ENCODE measurements around the gene SYT1.

Gene SYT1

DNA sequence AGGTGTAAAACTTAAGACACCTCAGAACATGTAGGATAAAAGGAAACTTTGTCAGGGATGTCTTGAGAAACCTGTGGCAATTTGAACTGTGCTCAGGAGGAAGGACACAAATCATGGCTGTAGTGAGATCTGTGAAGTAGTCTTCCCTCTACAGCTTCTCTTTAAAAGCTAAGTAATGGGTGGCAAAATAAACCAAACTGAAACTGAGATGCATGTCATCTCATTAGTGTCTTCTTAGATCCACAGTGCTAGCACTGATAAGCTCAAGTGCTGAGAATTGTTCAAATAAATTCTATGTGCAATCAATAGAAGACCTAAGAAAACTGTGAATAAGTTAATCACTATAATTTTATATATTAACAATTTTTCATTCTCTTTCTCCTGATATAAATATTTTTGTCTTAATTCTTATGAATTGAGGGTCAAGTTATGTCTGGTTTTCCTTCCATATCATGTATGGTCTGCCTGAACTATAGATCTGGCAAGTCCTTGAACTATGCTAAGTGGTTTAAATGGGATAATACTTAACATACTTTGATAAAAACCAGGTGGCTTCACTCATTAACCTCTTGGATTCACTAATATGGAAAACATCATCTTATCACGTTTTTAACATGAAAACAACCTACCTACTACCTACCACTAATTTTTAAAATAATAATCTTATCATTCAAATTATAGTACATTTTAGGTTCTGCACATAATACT, 27.2 kb downstream of the SYT1 start:
- no peak for DNase-seq (ENCODE audit: low spot score)

DNA sequence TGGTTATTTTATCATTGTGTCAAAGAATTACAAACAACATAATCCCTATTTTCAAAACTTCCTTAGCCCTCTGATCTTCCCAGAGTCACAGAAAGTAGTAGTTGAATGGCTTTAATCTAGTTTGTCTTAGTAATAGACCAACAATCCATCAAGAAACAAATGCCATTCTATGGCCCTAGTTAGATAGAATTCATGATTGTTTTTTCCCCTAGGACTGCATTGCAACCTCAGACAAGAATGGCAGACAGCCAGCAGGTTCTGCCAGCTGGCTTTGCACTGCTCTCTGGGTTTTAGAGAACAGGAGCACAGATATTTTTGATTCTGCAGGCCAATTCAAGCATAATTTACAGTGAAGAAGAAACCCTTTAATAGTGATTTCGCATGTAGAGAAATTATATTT, 33.8 kb downstream of the SYT1 start:
- peak; percentile 6 for DNase-seq (ENCODE audit: low spot score)

DNA sequence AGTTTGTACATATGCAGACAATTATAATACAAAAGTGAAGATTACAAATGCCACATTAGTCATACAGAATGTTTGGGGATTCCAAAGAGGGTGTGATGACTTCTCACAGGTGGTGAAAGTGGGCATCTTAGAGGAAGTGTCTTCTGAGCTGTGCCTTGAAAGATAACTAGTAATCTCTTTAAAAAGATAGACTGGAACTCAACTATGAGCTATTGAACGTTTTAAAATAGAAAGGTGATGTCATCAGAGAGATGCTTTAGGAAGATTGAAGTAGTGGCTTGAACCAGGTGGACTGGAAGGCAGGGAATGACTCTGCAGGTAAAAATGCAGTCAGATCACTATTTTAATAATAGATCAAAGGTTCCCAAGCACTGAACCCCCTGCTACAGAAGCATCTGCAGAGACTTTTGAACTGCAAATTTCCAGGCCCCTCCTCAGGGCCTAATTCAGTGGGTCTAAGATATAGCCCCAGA, 50.3 kb downstream of the SYT1 start:
- no peak for DNase-seq (ENCODE audit: low spot score)

DNA sequence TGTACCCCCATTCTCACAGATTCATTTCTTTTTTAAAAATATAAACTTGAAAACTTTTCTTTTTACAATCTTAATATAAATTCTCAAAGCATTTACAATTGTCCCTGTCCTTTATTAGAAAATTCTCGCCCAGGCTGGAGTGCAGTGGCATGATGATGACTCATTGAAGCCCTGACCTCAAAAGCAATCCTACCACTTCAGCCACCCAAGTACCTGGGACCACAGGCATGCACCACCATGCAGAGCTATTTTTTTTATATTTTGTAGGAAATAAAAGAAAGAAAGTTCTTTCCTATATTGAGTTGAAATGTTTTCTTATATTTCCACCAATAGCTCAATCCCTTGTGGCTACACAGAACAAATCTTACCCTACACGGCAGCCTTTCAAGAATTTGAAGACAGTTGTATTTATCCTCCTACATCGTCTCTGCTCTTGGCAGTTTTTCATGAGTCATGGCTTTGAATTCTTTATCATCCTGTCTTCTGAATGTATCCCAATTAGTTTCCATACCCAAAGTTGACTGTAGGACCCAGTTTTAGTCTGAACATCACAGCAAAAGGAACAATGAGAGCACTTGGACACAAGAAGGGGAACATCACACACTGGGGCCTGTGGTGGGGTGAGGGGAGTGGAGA, 52.4 kb downstream of the SYT1 start:
- no peak for DNase-seq (ENCODE audit: low spot score)

DNA sequence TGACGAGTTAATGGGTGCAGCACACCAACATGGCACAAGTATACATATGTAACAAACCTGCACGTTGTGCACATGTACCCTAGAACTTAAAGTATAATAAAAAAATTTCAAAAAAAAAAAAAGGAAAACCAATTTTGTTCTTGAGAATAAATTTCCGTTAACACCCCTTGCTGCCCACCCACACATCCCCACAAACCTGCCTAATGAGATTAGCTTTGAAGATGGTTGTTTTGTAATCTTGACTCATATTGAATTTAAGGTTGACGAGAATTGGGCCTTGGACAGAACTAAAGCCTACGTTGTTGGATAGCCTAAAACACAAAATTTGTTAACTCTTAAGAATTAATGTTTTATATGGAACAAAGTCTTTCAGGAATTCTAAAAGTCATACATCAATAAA, 52.9 kb downstream of the SYT1 start:
- DNase-seq (ENCODE audit: low spot score) = no peak

DNA sequence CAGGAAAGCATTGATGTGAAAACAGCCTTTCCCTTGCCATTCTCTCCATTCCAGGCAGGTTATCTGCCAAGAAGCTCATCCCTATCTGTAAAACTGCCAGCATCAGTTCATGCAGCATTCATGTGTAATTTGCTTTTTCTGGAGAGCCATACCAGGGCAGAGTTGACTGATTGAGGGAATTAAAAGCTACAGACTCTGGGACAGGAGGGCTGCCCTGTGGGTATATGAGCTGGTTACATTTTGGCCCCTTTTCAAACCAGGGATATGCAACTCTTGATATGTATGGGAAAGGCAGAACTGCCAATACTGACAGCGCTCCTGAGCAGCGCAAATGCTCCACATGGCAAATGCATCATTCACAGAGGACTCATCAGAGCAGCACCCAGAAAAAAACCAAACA, 53.7 kb downstream of the SYT1 start:
- no peak for DNase-seq (ENCODE audit: low spot score)

DNA sequence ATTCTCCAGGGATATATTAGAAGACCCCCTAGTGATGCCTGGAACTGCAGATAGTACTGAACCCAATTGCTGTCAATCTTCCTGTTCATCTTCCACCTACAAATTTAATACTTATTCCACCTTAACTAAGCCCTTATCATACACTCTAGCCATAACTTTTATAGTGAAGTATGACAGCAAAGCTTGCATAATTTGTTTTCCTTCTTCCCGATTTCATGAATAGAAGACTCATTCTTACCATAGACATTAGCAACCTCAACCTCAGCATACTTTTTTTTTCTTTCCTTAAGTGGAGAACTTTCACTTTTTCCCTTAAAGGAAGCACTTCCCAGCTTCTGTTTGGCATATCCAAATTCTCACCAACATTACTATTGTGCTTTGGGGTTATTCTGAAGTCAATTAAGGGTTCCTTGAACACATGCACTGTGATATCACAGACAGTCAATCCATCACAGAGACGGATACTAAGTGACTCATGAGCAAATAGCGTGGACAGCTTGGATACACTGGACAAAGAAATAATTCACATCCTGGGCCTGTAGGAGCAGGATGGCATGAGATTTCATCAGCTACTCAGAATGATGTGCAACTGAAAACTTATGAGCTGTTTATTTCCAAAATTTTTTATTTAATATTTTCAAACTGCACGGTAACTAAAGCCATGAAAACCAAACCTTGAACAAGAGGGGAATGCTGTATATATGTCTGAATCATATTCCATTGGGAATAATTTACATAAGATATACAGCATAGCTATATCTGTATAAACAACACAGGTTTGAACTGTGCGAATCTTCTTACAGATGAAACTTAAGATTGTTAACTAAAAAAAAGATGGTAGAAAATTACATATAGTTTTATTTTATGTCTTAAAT, 63.9 kb downstream of the SYT1 start:
- DNase-seq (ENCODE audit: low spot score) = no peak

DNA sequence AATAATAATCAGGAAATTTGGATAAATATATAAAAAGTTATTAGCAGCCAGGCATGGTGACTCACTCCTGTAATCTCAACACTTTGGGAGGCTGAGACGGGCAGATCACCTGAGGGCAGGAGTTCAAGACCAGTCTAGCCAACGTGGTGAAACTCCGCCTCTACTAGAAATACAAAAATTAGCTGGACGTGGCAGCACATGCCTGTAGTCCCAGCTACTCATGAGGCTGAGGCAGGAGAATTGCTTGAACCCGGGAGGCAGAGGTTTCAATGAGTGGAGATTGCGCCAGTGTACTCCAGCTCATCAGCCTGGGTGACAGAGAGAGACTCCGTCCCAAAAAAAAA, 64.5 kb downstream of the SYT1 start:
- DNase-seq (ENCODE audit: low spot score) = no peak

DNA sequence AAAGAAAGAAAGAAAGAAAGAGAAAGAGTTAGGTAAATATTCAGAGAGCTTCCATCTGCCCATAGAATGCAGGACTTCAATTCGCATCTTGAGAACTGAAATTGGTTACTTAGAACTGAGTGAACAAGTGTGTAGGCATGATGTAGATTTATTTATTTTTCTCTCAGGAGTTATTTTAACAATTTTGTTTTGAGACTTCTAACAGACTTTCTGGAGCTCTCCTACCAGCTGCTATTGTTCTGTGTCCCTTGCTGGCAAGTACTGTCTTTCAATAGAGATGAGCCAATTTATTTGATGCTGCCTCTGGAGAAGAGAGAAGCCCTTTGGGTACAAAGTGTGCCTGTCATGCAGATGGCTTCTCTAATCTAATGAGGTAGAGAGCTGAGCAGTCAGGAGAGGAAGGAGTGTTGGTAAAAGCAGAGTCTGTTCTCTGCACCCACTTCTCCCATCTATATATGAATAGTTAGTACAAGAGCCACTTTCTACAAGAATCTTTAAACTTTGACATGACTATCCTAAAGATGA, 67.0 kb downstream of the SYT1 start:
- DNase-seq (ENCODE audit: low spot score) = no peak

DNA sequence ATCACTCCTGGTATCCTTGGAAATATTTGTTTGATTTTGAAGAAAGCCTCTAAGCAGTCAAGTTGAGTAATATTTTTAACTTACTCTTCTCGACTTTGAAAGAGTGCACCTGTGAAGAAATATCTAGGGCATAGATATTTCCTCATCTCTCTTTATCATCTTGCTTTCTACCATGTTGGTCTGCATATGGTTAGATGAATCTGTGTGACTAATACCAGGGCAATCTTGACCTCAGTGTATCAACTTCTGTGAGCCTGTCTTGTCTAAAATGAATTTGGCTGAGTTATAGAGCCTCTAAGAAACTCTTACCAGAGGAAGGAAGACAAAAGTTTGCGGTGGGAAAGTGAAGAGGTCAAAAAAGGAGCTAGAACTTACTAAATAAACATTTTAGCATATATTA, 68.4 kb downstream of the SYT1 start:
- DNase-seq (ENCODE audit: low spot score) = no peak

DNA sequence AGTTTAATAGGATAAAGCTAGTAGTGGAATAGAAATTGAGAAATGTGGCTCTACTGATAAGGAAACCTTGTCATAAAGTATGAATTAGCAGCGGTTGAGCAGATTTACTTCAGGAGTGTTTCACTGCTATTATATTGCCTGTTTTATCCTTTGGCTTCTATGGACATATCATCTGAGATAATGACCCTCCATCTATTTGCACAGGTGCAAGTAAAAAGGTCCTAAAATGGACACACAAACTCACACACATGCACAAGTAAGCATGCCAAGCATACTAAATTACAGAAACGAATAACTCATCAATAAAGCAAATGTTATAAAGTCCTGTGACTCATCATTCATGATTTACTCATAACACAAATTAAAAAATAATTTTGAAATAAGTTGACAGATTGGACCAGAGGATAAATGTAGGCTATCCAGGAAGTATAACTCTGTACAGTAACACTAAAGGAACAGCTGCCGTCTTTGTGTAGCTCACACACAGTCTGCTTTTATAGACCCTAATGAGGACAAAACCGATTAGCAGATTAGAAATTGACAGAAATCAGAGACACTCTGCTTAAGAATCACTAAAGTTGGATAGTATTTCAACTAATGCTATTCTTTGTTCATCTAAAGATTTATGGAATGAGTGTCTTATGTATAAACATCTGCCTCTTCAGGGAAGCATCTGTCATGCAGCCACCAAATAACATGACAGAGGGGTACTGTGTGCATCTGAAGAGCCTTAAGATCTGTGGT, 73.9 kb downstream of the SYT1 start:
- no peak for DNase-seq (ENCODE audit: low spot score)

DNA sequence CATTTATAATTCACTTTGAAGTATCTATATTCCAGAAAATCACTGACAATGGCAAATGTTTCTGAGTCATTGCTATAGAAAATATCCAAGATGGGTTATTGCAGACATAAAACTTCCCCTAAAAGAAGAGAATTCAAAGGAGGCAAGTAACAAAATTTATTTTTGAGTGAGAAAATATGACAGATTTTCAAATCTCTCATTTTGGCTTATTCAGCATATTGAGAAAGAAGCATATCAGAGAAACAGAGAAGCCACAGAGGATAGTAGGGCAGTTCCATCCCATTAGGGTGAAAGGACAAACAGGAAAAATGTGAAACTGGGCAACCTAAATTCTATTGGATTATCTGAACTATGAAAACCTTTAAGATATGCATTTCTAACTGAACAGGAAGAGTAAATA, 85.0 kb downstream of the SYT1 start:
- no peak for DNase-seq (ENCODE audit: low spot score)

DNA sequence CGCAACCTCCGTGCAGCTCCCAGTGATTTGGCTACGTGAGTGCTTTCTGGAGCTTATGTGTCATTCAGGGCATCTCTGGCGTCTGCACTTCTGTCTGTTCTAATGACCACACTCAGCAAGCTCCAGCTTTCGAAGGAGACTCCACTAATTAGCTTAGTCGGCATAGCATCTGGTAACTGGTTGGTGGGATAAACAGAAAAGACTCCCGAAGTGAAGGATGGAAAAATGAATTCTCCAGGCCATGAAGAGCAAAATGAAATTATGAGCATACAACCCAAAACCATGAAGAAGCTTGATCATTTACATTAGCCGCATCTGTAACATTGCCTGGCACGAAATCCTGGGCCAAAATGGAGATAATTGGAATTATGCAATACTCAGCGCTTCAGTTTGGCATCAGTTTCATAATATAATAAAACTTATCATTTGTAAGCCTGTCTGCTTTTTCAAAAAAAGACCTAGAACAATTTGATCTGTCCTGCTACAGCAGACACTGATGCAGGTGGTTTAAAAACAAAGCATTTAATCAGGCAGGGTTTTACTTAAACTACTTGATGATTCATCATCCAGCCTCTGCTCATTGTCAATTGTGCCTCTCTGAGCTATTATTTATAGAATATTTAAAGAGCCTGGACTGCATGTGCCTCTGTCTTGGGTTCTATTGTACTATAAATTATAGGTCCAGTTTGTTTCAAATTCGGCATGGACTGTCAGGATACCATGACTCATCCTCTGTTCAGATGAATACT, 87.4 kb downstream of the SYT1 start:
- DNase-seq (ENCODE audit: low spot score) = no peak

DNA sequence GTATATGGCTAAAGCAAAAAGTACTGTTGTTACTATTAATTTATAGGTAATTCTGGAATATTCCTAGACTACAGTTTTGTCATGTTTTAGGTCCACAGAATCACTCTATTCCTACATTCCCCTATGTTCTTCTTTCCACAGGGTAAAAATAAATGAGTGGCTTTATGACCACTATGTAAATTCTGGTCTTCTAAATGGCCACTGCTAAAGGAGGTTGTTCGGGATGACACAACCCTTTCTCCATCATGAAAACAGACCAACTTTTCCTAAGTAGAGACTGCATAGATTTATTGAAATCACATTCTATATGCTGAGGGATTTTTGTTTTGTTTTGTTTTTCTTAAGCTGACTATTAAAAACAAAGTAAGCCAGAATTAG, 88.0 kb downstream of the SYT1 start:
- DNase-seq (ENCODE audit: low spot score) = no peak

DNA sequence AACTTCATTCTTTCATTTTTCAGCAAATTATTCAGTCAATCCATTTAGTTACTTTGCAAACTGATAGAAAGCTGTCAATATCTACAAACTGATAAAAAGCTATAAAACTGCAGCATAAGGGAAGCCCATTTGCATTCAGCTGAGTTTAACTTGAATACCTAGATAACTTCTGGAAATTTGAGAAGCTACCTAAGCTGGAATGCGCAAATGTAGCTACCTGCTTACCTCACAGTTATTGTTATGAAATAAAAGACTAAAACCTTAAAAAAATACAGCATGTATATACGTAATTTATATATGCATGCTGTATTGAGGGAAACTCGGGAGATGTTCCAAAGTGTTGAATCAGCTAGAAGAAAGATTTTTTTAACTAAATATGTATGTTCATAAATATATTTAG, 94.4 kb downstream of the SYT1 start:
- no peak for DNase-seq (ENCODE audit: low spot score)

DNA sequence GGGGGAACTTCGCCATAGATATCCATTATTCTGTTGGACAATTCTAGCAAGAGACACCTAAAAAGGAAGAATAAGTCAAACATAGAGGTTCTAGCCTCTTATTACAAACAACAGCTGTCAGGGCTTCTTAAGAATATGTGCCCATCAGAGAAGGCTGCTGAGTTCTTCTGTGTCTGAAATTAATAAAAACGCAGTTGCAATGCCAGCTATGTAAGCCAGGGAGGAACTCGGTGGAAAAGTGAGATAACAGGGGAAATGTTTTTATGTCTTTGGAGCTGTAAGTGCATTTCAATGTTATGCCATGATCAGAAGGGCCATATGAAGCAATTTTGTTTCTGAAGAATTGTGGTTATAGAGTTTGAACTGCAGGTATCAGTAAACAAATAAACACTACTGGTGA, 95.0 kb downstream of the SYT1 start:
- DNase-seq (ENCODE audit: low spot score) = no peak

DNA sequence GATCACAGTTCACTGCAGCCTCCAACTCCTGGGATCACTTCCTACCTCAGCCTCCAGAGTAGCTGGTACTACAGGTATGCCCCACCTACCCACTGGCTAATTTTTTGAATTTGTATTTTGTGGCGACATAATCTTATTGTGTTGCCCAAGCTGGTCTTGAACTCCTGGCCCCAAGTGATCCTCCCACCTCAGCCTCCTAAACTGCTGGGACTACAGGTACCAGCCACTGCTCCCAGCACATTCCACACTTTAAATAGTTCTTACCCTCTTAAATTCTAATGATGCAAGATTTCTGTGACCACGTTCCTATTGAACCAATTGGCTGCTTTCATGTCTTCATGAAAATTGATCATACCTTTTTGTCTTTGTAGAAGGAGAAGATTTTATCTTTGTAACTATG, 96.6 kb downstream of the SYT1 start:
- no peak for DNase-seq (ENCODE audit: low spot score)

DNA sequence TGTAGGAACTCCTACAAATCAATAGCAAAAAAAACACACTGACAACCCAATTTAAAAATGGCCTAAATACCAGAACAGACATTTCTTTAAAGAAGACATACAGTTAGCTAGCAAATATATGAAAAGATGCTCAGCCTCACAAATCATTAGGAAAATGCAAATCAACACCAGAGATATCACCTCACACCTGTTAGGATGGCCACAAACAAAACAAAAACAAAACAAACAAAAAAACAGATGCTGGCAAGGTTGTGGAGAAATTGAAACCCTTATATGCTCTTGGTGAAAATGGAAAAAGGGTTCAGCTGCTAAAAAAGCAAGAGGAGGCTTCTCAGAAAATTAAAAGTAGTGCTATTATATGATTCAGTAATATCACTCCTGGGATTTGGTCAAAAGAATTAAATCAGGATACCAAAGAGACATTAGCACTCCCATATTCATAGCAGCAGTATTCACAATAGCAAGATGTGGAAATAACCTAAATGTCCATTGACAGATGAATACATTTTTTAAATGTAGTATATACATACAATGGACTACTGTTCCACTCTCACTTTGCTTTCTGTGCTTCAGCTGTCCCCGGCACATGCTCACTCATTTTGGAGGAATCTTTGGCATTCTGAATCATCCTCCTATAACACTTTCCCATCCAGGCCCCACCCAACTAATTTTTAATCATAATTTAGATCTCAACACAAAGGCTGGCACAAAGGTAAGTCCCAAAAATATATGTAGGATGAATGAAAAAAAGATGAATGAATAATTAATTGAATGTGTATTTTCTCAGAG, 99.1 kb downstream of the SYT1 start:
- no peak for DNase-seq (ENCODE audit: low spot score)

DNA sequence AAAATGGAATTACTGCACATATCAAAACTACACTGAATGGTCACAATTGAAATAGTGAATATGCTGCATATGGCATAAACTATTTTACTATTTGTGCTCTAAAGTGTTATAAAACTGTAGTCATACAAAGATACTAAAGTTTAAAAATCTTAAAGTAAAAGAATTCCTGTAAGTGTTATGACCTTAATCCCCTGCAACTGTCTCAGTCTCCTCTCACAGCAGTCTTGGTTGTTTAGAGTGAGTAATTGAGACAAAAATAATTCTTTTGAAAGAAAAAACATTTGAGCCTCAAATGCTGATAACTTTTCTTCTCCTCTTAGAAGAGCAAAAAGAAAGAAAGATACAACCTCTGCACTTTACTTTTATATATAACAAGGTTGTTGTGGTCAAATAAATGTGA, 99.9 kb downstream of the SYT1 start:
- DNase-seq (ENCODE audit: low spot score) = no peak

DNA sequence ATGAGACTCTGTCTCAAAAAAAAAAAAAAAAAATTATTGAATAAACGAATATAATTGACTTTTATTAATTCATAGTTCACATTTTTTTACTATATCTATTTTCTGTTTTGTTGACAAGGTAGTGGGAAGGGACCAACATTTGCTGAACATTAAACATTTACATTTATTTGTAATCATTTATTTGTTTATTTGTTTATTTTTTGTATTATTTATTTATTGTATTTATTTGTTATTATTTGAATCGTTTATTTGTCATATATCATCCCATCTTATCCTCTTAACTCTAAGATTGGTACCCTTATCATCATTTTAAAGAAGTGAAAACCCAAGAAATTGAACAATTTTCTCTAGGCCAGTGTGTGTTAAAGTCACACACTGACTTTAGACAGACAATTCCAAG, 101.5 kb downstream of the SYT1 start:
- no peak for DNase-seq (ENCODE audit: low spot score)

DNA sequence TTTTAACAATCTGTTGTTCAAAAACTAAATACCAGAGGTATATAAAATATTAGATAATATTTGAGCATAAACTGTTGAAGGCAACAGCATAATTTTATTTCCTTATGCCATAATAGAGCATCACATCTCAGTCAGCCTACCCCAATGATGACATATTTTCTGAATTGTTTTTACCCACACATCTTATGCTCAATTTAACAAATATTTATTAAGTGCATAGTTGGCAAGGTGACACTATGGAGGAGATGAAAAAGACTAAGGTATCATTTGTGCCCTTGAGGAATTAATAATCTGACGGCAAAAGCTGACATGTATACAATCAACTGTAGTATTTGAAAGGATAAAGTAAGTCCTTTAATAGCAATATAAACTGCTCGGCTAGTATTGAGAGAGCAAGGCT, 102.4 kb downstream of the SYT1 start:
- no peak for DNase-seq (ENCODE audit: low spot score)

Measured in globus pallidus (tissue), 1 donor.